HG03064 (cell line): ENCODE data around the gene FOXP3.

Experiments
- ATAC-seq: cut with Tn5 transposase; IDR thresholded peaks from one replicate; pipeline ENCODE4 v1.9.1; 2021; ENCODE audit warnings: low read depth; ENCODE audit not compliant: unreplicated experiment

The FOXP3 gene

DNA sequence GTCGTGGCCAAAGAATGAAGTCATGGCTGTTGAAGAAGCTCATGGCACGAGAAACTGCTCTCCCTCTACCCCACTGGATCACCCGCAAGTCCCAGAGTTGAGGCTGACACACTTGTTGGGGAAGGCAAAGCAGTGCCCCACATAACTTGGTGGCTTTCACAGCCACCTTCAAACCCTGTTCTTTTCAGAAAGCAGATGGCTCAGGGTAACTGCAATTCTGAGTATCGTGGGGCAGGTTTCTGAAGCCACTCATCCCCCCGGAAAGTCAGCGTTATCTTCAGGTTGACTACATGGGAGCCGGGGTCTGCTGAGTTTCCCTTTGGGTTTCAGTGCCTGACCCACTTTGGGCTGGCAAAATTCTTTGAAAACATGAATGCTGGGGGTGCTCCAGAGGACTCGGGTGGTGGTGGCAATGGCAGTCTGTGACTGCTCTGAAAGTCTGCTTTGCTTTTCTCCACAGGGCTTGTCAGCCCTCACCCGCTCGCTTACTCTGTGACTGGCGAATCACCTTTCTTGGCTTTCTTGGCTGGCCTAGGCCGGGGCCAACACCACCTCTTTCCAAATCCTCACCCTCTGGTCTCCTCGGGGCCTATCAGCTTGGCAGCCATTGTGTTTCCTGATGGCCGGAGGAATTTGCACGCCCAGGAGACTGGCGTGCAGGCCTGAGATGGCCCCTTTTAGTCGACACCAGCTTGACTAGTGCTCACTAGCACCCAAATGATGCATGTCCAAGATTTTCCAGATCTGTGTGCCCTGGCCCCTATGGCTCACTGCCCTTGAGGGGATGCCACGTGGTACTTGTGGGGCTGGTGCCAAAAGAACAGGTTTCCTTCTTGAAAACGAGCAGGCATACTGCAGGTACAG is 12.4 kb upstream of the FOXP3 start:
- ATAC-seq = no peak

DNA sequence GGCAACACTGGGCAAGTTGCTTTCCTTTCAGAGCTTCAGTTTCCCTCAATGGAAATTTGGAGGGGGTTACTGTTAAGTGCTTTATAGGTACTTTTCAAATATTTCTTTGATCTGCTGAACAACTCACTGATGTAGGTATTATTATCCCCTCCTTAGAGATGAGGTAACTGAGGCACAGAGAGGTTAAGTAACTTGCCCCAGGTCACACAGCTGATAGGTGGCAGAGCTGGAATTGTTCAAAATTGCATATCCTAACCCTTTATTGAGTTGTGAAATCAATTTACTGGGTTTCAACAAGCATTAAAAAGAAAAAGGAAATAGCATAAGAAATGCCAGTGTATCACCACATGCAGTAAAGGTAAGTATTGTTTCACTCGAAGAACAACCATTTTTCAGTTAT is 11.7 kb upstream of the FOXP3 start:
- no peak for ATAC-seq

DNA sequence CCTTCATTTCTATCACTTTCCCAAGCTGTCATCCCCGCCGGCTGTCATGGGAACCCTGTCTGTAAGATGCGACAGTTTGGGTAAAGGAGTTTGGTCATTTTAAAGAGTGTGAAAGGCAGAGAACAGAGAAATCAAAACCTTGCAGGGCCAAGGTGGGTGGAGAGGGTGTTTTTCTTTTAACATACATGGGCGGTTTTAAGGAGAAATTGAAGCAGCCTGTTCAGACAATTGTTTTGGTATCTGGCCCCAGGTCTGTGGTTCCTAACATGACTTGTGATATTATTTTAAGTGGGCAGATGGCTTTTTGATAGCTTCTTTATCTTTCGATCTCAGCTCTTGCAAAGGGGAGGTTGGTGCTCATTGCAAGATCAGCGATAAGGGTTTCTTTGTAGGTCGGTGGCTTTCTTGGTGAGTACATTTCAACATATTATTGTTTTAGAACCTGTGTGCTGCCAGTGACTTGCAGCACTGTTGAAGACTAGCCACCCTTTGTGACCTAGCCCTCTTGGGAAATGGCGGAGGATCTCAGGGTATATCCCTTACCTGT is 8.7 kb upstream of the FOXP3 start:
- ATAC-seq = no peak

DNA sequence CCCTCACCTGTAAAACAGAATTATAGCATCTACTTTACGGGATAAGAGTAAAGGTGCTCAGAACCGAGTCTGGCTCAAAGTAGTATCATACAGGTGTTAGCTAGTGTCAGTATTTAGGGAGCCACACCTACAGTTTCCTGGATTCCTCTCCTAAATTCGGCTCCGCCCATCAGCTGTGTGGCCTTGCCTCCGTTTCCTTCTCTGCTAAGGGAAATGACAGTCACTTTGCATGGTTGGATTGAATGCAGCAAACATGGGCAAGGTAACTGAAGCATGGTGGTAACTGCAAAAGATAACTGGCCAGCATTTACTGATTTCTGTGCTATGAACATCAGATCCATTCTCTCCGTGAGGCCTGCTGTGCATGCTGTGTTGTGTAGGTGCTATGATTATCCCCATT is 7.9 kb upstream of the FOXP3 start:
- ATAC-seq = no peak

DNA sequence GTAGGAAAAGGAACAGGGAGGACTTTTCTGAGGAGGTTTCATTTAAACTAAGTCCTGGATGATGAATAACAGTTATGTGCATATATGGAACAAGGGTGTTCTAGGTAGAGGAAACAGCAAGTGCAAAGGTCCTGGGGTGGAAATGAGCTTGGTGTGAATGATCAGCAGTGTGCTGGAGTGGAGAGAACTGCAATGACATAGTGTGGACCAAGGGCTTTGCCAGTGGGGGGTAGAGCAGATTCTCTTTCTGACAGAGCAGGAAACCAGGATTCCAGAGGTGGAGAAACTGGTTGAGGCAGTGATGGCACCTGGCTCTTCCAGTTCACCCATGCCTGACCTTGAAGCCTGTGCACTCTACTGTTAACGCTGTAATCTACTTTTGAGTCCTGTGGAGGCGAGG is 6.8 kb upstream of the FOXP3 start:
- no peak for ATAC-seq

DNA sequence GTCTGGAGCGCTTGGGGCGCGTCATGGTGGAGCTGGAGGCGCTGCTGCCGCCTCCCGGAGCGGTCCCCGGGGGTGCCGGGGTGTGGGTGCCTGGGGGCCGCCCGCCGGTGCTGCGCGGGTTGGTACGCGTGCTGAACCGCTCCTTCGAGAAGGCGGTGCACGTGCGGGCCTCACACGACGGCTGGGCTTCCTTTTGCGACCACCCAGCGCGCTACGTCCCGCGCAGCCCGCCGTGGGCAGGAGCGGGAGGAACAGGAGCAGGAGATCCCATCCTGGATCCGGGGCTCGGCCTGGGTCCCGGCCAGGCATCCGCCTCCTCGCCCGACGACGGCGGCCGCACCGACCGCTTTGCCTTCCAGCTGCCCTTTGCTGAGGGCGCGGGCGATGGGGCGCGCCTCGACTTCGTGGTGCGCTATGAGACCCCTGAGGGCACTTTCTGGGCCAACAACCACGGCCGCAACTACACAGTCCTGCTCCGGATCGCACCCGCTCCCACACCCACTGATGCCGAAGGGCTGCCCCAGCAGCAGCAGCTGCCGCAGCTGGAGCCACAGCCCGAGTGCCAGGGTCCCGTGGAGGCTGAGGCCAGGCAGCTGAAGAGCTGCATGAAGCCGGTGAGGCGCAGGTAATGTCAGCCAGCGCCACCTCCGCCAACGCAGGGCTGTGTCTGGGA is 5.9 kb upstream of the FOXP3 start:
- ATAC-seq = no peak

DNA sequence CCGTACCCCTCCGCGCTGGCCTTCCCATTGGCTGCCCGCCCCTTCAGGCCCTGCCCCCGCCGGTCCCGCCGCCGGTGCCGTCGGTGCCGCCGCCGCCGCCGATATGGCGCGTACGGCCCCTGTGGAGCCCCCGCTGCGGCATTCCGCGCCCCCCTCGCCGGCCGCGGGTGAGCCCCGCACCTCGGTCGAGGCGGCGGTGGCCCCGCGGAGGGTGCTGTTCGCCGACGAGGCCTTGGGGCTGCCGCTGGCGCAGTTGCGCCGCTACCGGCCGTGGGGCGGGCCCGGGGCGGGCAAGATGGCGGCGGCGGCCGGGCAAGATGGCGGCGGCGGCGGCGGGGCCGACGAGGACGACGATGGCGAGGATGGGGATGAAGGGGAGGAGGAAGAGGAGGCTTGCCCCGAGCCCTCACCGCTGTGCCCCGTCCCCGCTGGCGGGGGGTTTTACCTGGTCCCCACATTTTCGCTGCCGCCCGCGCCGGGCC is 5.3 kb upstream of the FOXP3 start, which contains the start of gene PPP1R3F:
Gene PPP1R3F (plus strand): TSS at position 27 of the 482 bp plus-strand sequence. CDS start 77 bp downstream, at position 104.
- ATAC-seq = peak; percentile 11

DNA sequence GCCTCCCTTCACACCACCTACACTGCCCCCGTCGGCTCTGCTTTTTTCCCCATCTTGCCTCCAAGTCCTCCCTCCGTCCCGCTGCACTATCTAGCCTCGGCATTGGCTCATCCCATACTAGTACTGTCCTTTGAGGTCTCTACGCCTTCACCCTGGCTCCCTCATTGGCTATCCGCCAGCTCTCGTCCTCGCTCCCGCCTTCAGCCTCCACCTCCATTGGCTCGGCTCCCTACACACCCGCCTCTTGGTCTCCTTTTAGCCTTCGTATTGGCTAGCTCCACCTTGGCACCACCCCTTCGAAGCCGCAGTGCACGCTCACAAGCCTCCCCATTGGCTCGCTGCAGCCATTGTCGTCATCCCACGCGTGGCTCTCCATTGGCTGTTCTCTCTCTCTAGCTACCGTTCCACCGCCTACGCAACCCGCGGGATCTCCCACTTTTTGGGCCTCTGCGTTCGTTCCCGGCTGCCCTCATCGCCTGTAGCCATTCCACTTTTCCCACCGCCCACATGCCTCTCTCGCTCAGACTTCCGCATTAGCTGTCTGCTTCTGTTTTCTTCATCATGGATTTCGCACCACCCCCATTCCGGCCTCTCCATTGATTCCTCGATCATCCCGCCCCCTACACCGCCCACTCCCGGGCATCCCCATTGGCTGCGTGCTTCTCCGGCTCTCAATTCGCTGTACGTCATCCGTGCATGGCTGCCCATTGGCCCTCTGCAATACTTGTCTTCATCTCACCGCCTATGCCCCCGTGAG is 4.7 kb upstream of the FOXP3 start:
- ATAC-seq = peak; percentile 84

DNA sequence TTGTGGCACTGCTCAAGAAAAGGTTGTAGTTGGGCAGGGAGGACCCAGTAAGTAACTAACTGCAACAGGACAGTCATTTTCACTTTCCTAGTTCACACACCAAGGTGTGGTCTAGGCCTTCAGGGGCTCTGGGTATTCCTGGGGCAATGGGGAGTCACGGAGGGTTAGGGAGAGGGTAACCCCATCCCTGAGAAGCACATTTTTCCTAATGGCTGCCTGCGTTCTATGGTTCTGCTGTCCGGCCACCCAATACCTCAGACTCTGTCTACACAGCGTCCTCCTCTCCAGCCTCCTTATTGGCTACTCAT is 4.1 kb upstream of the FOXP3 start:
- no peak for ATAC-seq

DNA sequence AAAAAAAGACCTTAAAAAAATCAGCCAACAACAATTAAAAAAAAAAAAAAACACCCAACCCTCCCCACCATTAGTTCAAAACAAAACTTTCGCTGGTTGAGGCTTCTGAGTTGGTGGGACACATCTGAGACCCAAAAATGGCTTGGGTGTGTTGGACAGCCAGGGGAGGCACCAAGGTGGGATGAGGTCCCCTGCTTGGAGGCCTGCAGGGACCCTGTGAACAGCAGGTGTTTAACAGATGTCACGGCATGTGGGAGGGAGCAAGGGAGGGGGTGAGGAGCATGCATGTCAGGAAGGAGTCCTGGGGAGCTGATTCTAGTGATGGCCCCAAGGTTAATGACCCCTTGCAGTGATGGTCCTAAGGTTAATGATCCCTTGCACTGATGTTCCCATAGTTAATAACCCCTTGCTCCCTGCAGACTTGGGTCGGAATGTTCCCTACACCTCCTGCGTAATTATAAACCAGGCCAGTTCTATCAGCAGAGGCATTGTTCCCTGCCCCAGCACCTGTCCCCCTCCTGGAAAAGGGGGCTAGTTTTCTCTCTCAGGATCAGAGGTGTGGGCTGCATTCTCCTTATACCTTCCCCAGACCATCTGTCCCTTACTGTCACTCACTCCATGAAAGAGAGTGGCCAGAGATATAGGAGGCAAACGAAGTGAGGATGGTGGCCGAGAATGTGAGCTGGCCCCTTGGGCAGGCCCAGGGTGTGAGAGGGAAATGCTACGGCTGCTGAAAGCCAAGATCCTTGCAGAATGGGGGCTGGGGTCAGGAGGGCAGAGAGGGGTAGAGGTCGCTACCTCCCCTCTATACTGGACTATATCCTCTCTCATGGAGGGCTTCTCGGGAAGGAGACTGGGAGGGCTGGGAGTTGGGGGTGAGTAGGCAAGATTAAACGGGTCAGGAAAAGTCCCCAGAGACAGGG is 2.3 kb upstream of the FOXP3 start:
- ATAC-seq = no peak

DNA sequence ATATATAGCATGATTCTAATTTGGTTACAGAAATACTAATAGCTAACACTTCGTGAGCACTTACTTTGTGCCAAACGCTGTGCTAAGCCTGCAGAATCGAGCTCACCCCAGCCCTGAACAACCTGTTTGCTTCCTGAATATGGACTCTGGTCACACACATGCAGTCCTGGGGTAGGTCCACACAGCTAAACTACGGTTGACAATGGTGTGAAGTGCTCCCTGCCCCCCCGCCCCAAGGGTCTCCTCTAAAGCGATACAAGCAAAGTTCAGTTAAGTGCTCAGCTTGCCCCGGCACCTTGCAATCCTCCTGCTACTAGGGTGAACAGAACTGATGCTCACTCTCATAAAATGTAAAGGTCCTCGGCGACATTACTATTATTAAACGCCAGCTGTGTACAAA is 879 bp downstream of the FOXP3 start:
- no peak for ATAC-seq

DNA sequence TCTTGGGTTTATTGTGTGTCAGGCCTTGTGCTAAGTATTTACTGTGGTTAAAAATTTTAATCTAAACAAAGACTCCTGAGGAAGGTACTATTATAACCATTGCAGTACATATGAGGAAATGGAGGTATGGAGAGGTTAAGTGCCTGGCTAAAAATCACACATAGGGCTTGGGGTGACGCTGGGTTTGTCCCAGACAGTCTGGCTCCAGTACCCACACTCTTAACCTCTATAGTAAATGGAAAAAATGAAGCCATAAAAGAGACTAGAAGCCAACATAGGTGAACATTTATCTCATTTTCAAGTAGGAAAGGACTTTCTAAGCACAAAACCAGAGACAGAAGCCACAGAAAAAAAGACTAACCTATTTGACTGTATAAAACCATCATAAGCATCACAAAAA is 1.9 kb downstream of the FOXP3 start:
- ATAC-seq = no peak

DNA sequence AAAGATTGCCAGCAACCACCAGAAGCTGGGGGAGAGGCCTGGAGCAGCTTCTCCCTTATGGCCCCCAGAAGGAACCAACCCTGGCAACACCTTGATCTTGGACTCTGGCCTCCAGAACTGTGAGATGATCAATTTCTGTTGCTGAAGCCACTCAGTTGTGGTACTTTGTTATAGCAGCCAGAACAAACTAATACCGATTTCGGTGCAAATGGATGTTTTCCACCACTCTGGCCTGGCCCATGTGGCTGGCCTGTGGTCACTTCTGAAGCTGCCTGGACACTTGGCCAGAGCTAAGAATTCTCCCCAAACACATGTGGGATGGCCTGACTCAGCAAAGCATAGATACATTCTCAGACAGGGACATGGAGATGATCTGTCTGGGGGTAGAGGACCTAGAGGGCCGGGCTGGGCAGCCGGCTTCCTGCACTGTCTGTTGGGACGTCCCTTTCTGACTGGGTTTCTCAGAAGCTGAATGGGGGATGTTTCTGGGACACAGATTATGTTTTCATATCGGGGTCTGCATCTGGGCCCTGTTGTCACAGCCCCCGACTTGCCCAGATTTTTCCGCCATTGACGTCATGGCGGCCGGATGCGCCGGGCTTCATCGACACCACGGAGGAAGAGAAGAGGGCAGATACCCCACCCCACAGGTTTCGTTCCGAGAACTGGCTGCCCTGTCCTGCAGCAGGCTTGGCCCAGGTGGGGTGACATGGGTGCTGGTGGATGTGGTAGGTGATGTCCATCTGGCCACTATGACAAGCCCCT is 4.1 kb downstream of the FOXP3 start:
- ATAC-seq = no peak

DNA sequence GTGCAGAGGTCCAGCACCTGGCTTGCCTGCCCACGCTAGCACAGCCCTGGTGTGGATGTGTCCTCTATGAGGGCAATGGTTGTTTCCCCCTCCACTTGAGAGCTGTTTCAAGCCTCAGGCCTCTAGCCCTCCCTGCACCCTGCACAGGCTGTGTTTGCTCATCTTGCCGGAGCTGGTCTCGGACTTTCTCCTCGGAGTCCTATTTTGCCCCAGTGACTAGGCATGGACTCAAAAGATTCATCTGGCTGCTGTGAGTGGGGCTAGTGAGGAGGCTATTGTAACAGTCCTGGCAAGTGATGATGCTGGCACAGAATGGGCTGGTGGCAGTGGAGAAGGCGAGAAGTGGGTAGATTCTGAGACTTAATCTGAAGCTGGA is 5.8 kb downstream of the FOXP3 start:
- no peak for ATAC-seq

DNA sequence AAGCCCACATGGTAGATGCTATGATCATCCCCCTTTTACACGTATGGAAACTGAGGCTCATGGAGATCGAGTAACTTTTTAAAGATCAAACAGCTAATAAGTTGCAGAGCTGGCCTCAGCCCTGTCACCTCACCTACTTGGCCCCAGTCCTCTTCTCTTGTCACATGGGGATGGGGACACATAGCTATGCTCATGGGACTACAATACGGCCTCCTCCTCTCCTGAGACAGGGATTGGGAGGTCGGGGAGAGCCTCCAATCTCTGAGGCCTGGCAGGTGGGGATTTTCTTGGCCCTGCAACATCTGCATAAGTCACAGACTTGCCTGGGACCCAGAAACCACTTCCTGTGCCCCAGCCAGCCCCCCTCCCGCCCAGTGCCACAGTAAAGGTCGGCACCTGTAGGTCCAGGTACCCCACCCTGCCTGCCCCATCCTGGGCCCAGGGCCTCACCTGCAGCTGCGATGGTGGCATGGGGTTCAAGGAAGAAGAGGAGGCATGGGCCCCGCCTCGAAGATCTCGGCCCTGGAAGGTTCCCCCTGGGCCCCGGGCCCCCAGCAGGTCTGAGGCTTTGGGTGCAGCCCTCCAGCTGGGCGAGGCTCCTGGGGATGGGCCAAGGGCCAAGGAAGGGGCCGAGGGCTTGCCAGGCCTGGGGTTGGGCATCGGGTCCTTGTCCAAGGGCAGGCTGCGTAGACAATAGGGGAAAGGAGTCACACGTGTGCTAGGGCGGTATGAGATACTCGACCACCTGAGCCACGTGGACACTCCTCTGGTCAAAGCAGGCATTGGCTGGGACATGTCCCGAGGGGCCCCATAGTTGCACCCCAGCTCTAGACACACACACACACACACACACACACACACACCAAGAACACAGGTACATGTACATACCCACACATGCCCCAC is 6.4 kb downstream of the FOXP3 start:
- ATAC-seq = no peak

DNA sequence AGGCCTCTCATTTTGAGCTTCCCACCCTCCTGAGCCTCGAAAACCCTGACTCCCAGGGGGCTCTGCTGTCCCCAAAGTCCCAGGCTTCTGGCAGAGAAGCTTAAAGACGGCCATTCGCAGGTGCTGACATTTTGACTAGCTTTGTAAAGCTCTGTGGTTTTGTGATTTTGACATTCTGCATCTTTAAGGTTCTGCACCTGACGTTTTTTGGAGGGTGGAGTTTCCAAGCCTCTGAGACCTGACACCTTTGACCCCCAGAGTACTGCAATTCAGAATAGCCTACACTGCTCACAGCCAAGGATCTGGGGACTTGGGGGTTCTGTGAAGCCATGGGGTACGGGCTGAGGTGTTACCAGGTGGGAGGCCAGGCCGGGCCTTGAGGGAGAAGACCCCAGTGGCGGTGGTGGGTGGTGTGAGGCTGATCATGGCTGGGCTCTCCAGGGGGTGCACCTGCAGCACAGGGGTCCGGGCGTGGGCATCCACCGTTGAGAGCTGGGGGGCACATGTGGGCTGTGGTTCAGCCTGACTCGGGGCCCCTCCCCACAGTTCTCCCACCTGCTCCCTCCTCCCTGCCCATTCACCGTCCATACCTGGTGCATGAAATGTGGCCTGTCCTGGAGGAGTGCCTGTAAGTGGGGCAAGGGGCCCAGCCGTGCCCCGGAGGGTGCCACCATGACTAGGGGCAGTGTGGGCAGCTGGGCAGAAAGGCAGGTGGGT is 7.3 kb downstream of the FOXP3 start:
- no peak for ATAC-seq

DNA sequence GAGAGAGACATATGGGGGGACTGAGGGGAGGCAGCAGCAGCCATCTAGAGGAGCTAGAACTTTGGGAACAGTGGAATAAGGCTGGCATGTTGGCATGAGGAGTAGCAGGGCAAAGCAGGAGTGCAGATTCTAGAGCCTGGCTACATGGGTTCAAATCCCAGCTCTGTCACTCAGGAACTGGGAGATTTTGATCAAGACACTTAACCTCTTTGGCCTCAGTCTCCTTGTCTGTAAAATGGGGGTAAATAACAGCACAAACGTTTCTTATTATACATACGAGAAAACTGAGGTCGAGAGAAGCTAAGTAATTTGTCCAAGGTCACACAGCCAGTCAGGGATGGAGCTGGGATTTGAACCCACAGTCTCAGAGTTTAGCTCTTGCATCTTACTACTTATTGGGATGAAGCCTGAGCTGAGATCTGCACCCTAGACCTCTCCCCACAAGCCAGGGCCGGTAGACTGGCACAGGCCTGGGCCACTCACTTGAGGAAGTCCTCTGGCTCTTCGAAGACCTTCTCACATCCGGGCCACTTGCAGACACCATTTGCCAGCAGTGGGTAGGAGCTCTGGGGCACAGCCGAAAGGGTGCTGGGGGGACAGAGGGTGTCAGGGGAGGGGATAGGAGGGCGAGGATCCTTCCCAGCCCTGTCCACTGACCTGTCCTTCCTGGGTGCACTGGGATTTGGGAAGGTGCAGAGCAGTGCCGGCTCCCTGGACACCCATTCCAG is 8.1 kb downstream of the FOXP3 start:
- no peak for ATAC-seq
